ENCODE measurements around the gene HPCAL1.

DNA sequence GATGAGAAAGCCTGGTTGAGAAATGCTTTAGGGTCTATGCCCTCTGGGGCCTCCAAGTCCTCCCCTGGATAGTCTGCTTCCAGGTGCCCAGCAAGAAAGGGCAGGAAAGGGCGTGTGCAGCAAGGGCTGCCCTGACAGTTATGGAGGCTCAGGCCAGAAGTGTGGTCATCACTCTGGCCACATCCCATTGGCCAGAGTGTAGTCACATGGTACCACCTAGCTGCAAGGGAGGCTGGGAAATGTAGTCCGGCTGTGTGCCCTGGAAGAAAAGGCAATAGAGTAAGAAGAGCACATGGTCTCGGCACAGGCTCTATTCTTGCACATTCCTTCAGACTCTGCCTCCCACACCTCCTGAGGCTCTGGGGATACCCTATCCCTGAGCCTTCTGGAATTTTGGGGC is 109.7 kb downstream of the HPCAL1 start:
- TF ChIP-seq, protein P1, sequence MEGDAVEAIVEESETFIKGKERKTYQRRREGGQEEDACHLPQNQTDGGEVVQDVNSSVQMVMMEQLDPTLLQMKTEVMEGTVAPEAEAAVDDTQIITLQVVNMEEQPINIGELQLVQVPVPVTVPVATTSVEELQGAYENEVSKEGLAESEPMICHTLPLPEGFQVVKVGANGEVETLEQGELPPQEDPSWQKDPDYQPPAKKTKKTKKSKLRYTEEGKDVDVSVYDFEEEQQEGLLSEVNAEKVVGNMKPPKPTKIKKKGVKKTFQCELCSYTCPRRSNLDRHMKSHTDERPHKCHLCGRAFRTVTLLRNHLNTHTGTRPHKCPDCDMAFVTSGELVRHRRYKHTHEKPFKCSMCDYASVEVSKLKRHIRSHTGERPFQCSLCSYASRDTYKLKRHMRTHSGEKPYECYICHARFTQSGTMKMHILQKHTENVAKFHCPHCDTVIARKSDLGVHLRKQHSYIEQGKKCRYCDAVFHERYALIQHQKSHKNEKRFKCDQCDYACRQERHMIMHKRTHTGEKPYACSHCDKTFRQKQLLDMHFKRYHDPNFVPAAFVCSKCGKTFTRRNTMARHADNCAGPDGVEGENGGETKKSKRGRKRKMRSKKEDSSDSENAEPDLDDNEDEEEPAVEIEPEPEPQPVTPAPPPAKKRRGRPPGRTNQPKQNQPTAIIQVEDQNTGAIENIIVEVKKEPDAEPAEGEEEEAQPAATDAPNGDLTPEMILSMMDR (IDR thresholded peaks at IDR 0.05; ENCODE audit: extremely low read depth in 1 of 2, insufficient read depth in 1 of 2, low read depth in 1 of 2, low read length in 2 of 2): no peak
- TF ChIP-seq POLR2A (IDR thresholded peaks at IDR 0.05; ENCODE audit: low read depth, low read length) (no peak), MYC (IDR thresholded peaks at IDR 0.05; ENCODE audit: low read depth, low read length) (no peak), POLR2AphosphoS5 (IDR thresholded peaks at IDR 0.05; ENCODE audit: insufficient read depth, low read depth, low read length) (no peak), FOS (IDR thresholded peaks at IDR 0.05; ENCODE audit: borderline replicate concordance, insufficient read depth, low read length) (no peak), GATA2 (IDR thresholded peaks at IDR 0.05; ENCODE audit: insufficient read depth, insufficient read length, low read depth, low read length) (no peak), EZH2 (IDR thresholded peaks at IDR 0.05; ENCODE audit: borderline replicate concordance, low read depth, low read length, severe bottlenecking) (no peak)
- TF ChIP-seq, protein P2, sequence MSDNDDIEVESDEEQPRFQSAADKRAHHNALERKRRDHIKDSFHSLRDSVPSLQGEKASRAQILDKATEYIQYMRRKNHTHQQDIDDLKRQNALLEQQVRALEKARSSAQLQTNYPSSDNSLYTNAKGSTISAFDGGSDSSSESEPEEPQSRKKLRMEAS (IDR thresholded peaks at IDR 0.05; ENCODE audit: insufficient read depth, insufficient read length): no peak

All from endothelial cell of umbilical vein (primary cell).